IMR-90 (cell line): ENCODE measurements around the gene EGR2. TPM values are rescaled to one million over a fixed set of nuclear protein-coding genes. Genes with fewer than 3 reads are reported as not detected.
A peak's percentile ranks its signal among the peaks of the same experiment; 100 is the strongest.

Source experiments
- ATAC-seq: fragments of 200-7000 bp; cut with Tn5 transposase; 2 replicates; pipeline ENCODE4 v1.9.1; 2020; ENCODE audit warnings: low read depth, mild to moderate bottlenecking, moderate library complexity
- BruUV-seq: library from RNA; stranded (reverse); fragments of 400-500 nt; replicated peaks from 2 replicates; lab custom pipeline; 2021; lab: Mats Ljungman, UMichigan
- CTCF ChIA-PET: fragments of 300-600 bp; formaldehyde crosslinking; extraction: SDS; loops from one replicate; lab custom pipeline; 2021; ENCODE audit warnings: antibody characterized with exemption; lab: Yijun Ruan, JAX
- POLR2A ChIA-PET: fragments of 300-600 bp; sonication (Branson Sonifier 250); formaldehyde crosslinking; loops from one replicate; lab custom pipeline; 2022; ENCODE audit warnings: antibody characterized with exemption; ENCODE audit not compliant: unreplicated experiment; lab: Charles Lee
- DNase-seq: peaks from one replicate; pipeline ENCODE4 v3.0.0; 2013
- H2AFZ ChIP-seq: replicated peaks from 2 replicates; pipeline ENCODE3; 2013; ENCODE audit warnings: low read length, mild to moderate bottlenecking; ENCODE audit not compliant: poor library complexity
- H2AK5ac ChIP-seq: 2 replicates; pipeline ENCODE4 v1.6.1; 2013; ENCODE audit warnings: low read depth, low read length, inconsistent platforms
- H2AK9ac ChIP-seq: replicated peaks from 2 replicates; pipeline ENCODE3; 2013; ENCODE audit warnings: mild to moderate bottlenecking, low read depth, low read length, moderate library complexity; ENCODE audit not compliant: poor library complexity
- H2BK120ac ChIP-seq: 2 replicates; pipeline ENCODE4 v1.6.1; 2013; ENCODE audit warnings: low read depth, low read length, inconsistent platforms
- H2BK15ac ChIP-seq: 3 replicates; pipeline ENCODE4 v1.6.1; 2013; ENCODE audit warnings: low read depth, low read length, inconsistent platforms
- H2BK20ac ChIP-seq: 2 replicates; pipeline ENCODE4 v1.6.1; 2013; ENCODE audit warnings: low read depth, mild to moderate bottlenecking, inconsistent platforms, low read length, moderate library complexity
- H2BK5ac ChIP-seq: 2 replicates; pipeline ENCODE4 v1.6.1; 2013; ENCODE audit warnings: mild to moderate bottlenecking, low read depth, low read length, inconsistent platforms; ENCODE audit not compliant: poor library complexity, severe bottlenecking
- H3K14ac ChIP-seq: replicated peaks from 2 replicates; pipeline ENCODE4 v1.6.1; 2013; ENCODE audit warnings: low read depth, low read length, inconsistent platforms
- H3K18ac ChIP-seq: 2 replicates; pipeline ENCODE4 v1.6.1; 2013; ENCODE audit warnings: low read depth, low read length, control low read depth
- H3K23ac ChIP-seq: 2 replicates; pipeline ENCODE4 v1.6.1; 2013; ENCODE audit warnings: low read depth, low read length, inconsistent platforms
- H3K27ac ChIP-seq: 2 replicates; pipeline ENCODE4 v1.5.1; 2013; ENCODE audit warnings: mild to moderate bottlenecking, control low read depth, low read length; ENCODE audit not compliant: insufficient read depth
- H3K27me3 ChIP-seq: 2 replicates; pipeline ENCODE4 v1.6.1; 2013; ENCODE audit warnings: low read length; ENCODE audit not compliant: control insufficient read depth, insufficient read depth
- H3K36me3 ChIP-seq: 2 replicates; pipeline ENCODE4 v1.6.1; 2013; ENCODE audit warnings: low read length, mixed read lengths; ENCODE audit not compliant: control insufficient read depth, insufficient read depth
- H3K4ac ChIP-seq: 2 replicates; pipeline ENCODE4 v1.6.1; 2013; ENCODE audit warnings: low read depth, low read length, inconsistent platforms
- H3K4me1 ChIP-seq: 2 replicates; pipeline ENCODE4 v1.6.1; 2013; ENCODE audit warnings: low read length, mixed read lengths; ENCODE audit not compliant: control insufficient read depth, insufficient read depth
- H3K4me2 ChIP-seq: 2 replicates; pipeline ENCODE4 v1.6.1; 2013; ENCODE audit warnings: low read depth, mild to moderate bottlenecking, control low read depth, low read length, moderate library complexity
- H3K4me3 ChIP-seq: 2 replicates; pipeline ENCODE4 v1.5.1; 2013; ENCODE audit warnings: low read depth, mild to moderate bottlenecking, control low read depth, low read length, moderate library complexity; ENCODE audit not compliant: insufficient read depth
- H3K56ac ChIP-seq: 2 replicates; pipeline ENCODE4 v1.6.1; 2013; ENCODE audit warnings: low read length, inconsistent platforms; ENCODE audit not compliant: insufficient read depth; ENCODE audit errors: extremely low read depth
- H3K79me1 ChIP-seq, 2 experiments: 2 replicates each; pipeline ENCODE4 v1.6.1; 2013; ENCODE audit warnings: low read length in 2 of 2, inconsistent platforms in 1 of 2, low read depth in 1 of 2
- H3K9ac ChIP-seq: 2 replicates; pipeline ENCODE4 v1.6.1; 2013; ENCODE audit warnings: low read depth, low read length, control low read depth
- H3K9me1 ChIP-seq: 2 replicates; pipeline ENCODE4 v1.6.1; 2013; ENCODE audit warnings: low read length, inconsistent platforms; ENCODE audit not compliant: insufficient read depth
- H3K9me3 ChIP-seq: 2 replicates; pipeline ENCODE4 v1.6.1; 2013; ENCODE audit warnings: low read length; ENCODE audit not compliant: control insufficient read depth, insufficient read depth
- H4K20me1 ChIP-seq: 2 replicates; pipeline ENCODE4 v1.6.1; 2013; ENCODE audit warnings: low read length, inconsistent platforms; ENCODE audit not compliant: insufficient read depth
- H4K5ac ChIP-seq: 2 replicates; pipeline ENCODE4 v1.6.1; 2013; ENCODE audit warnings: mild to moderate bottlenecking, low read depth, low read length, control low read depth
- H4K8ac ChIP-seq, 2 experiments: 2 replicates each; pipeline ENCODE4 v1.6.1; 2013; ENCODE audit warnings: low read depth in 2 of 2, low read length in 2 of 2, control low read depth in 1 of 2, inconsistent platforms in 1 of 2
- H4K91ac ChIP-seq: 2 replicates; pipeline ENCODE4 v1.6.1; 2013; ENCODE audit warnings: low read depth, low read length, inconsistent platforms; ENCODE audit not compliant: insufficient read depth
- CHD1 ChIP-seq: IDR thresholded peaks from 2 replicates; pipeline ENCODE4 v1.6.1; 2012; ENCODE audit warnings: low read depth, low read length, improper control_type of control experiment
- FOS ChIP-seq: fragments of 150-350 bp; IDR thresholded peaks from 2 replicates; pipeline ENCODE4 v1.6.1; 2016; ENCODE audit warnings: low read depth, low read length
- MAZ ChIP-seq: IDR thresholded peaks from 2 replicates; pipeline ENCODE4 v1.6.1; 2012; ENCODE audit warnings: low read depth, mild to moderate bottlenecking, low read length, improper control_type of control experiment, moderate library complexity, borderline replicate concordance
- MXI1 ChIP-seq: IDR thresholded peaks from 2 replicates; pipeline ENCODE4 v1.6.1; 2012; ENCODE audit warnings: low read depth, mild to moderate bottlenecking, low read length, moderate library complexity, borderline replicate concordance
- NFE2L2 ChIP-seq: fragments of 150-350 bp; IDR thresholded peaks from 2 replicates; pipeline ENCODE4 v1.6.1; 2016; ENCODE audit warnings: low read depth, mild to moderate bottlenecking, low read length
- POLR2A ChIP-seq: IDR thresholded peaks from 2 replicates; pipeline ENCODE4 v1.6.1; 2012; ENCODE audit warnings: mild to moderate bottlenecking, low read depth, low read length
- RFX5 ChIP-seq: IDR thresholded peaks from 2 replicates; pipeline ENCODE4 v1.8.0; 2012; ENCODE audit warnings: low read depth, mild to moderate bottlenecking, low read length, moderate library complexity
- SMC3 ChIP-seq: fragments of 150-350 bp; IDR thresholded peaks from 2 replicates; pipeline ENCODE4 v1.6.1; 2016; ENCODE audit warnings: low read depth, mild to moderate bottlenecking, antibody characterized with exemption, low read length, moderate library complexity
- WGBS, 2 experiments: methylation state at CpG; one replicate each; pipeline versions ENCODE4 v1.1.5 to v1.1.7; 2013; ENCODE audit warnings: missing lambda C conversion rate in 2 of 2; ENCODE audit not compliant: insufficient read length in 1 of 2; ENCODE audit errors: extremely low coverage in 2 of 2; 5-methylcytosine and 5-hydroxymethylcytosine counted together
- dilution Hi-C: fragments of 300-500 bp; cut with HindIII; formaldehyde crosslinking; loops from one replicate; pipeline ENCODE4 v1.14.3; 2018; ENCODE audit warnings: low sequenced_read_pairs; ENCODE audit not compliant: unreplicated experiment
- in situ Hi-C: fragments of 300-500 bp; cut with MboI; formaldehyde crosslinking; loops from 3 replicates; pipeline ENCODE4 v1.14.3; 2019; ENCODE audit warnings: low sequenced_read_pairs, inconsistent platforms, mixed read lengths
- intact Hi-C: fragments of 100-400 bp; cut with micrococcal nuclease; formaldehyde crosslinking; loops from 2 replicates; pipeline ENCODE4 v1.10.0; 2022
- polyA plus RNA-seq, 3 experiments: library from polyadenylated mRNA; depleted of rRNA; stranded (reverse); fragments of >200 nt; gene quantifications; 2 replicates each; pipeline ENCODE4 v1.2.3, GENCODE V29; 2012; ENCODE audit warnings: low replicate concordance in 1 of 3
- total RNA-seq: library from RNA; depleted of rRNA; stranded (reverse); fragments of >200 nt; gene quantifications from 2 replicates; pipeline ENCODE4 v1.2.3, GENCODE V29; 2012
- TF ChIP-seq, protein P1 (sequence below): conservative IDR thresholded peaks from 2 replicates; pipeline ENCODE4 v1.5.1; 2012; ENCODE audit warnings: mild to moderate bottlenecking, low read depth, low read length, improper control_type of control experiment
- TF ChIP-seq, protein P2 (sequence below): fragments of 150-350 bp; IDR thresholded peaks from 2 replicates; pipeline ENCODE4 v1.6.1; 2016; ENCODE audit warnings: low read depth, mild to moderate bottlenecking, low read length, moderate library complexity, borderline replicate concordance

EGR2 gene
- total and polyA plus RNA-seq, 2 of the 4 experiments (the other 2 are of a cell fraction) = 0.36 to 1.2 TPM

DNA sequence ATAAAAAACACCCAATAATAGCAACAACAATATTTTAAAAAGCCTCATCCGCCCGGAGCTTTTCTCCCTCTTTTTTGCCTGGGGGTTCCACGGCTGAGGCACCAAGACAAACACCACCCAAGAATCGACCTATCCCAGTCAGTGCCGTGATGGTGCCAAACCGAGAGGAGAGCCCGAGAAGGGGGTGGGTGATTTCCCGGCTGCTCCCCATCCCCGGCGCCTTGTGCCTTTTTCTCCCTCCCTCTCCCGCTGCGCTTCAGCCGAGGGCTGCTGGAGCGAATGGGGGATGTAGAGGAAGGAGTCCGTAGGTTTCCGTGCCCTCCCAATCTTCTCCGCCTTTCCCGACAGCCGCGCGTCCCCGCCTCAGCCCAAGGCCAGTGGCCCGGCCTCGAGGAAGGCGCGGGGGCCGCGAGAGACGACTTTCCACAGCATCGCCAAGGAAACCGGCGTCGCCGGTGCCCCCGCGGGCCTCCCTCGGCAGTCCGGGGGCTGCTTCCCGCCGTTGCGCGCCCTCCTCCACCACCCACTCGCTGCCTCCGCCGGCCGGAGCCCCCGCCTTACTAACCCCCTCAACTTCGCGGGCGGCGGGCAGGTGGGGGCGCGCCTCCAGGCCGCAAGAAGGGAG is 1.3 kb downstream of the EGR2 start (continued):
- TF ChIP-seq, protein P1, sequence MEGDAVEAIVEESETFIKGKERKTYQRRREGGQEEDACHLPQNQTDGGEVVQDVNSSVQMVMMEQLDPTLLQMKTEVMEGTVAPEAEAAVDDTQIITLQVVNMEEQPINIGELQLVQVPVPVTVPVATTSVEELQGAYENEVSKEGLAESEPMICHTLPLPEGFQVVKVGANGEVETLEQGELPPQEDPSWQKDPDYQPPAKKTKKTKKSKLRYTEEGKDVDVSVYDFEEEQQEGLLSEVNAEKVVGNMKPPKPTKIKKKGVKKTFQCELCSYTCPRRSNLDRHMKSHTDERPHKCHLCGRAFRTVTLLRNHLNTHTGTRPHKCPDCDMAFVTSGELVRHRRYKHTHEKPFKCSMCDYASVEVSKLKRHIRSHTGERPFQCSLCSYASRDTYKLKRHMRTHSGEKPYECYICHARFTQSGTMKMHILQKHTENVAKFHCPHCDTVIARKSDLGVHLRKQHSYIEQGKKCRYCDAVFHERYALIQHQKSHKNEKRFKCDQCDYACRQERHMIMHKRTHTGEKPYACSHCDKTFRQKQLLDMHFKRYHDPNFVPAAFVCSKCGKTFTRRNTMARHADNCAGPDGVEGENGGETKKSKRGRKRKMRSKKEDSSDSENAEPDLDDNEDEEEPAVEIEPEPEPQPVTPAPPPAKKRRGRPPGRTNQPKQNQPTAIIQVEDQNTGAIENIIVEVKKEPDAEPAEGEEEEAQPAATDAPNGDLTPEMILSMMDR = no peak

DNA sequence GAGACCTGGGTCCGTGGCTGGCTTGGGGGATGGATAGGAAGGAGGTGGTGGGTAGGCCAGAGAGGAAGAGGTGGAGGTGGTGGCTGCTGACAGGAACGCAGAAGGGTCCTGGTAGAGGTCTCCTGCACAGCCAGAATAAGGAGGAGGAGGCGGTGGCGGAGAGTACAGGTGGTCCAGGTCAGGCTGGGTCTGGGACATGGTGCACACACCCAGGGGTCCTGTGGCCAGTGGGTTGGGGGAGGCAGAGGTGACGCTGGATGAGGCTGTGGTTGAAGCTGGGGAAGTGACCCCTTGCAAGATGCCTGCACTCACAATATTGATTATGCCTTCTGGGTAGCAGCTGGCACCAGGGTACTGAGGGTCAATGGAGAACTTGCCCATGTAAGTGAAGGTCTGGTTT is 2.2 kb downstream of the EGR2 start:
- no peak for TF ChIP-seq FOS
- no peak for TF ChIP-seq RFX5
- TF ChIP-seq CHD1 = no peak
- TF ChIP-seq, protein P2, sequence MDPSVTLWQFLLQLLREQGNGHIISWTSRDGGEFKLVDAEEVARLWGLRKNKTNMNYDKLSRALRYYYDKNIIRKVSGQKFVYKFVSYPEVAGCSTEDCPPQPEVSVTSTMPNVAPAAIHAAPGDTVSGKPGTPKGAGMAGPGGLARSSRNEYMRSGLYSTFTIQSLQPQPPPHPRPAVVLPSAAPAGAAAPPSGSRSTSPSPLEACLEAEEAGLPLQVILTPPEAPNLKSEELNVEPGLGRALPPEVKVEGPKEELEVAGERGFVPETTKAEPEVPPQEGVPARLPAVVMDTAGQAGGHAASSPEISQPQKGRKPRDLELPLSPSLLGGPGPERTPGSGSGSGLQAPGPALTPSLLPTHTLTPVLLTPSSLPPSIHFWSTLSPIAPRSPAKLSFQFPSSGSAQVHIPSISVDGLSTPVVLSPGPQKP = no peak
- TF ChIP-seq POLR2A = no peak
- TF ChIP-seq MAZ = no peak
- TF ChIP-seq MXI1 = no peak
- TF ChIP-seq NFE2L2 = no peak
- TF ChIP-seq SMC3 = no peak
- TF ChIP-seq, protein P1 = no peak
- H3K9me1 ChIP-seq = no peaks in the 10 kb centered on the region
- H4K91ac ChIP-seq = no peak overlapping the region
- no peak for DNase-seq
- H4K8ac ChIP-seq = no peak overlapping the region
- no peak overlapping the region for H3K18ac ChIP-seq
- 90% methylated on average over 2 of the region's 5 CpGs; no CpG with 5 or more reads in 1 of the 2 experiments for WGBS, 2 experiments
- H2AFZ ChIP-seq = no peak overlapping the region
- CTCF ChIA-PET = interaction anchor here (0.8 kb wide), 1 partner anchor 204 kb away, joined by 4 read pairs; no protein-coding TSS in a partner anchor
- no peak overlapping the region for H2BK20ac ChIP-seq
- no peak overlapping the region for H3K4me2 ChIP-seq
- in situ Hi-C loops = loop anchor here (5.0 to 25.0 kb wide), 4 partner anchors 202 to 777 kb away; partner anchors contain the start of gene RTKN2
- ATAC-seq = no peak
- no peaks in the 10 kb centered on the region for H3K36me3 ChIP-seq
- H4K5ac ChIP-seq = no peak overlapping the region
- H3K23ac ChIP-seq = no peak overlapping the region
- peaks cover 7% of the 10 kb centered on the region; the same call in 1 of the 2 replicates for H3K4me1 ChIP-seq
- POLR2A ChIA-PET = no interaction called here
- H2BK15ac ChIP-seq = no peak overlapping the region
- H2BK5ac ChIP-seq = no peak overlapping the region
- no peak overlapping the region for H3K4me3 ChIP-seq
- H3K14ac ChIP-seq = no peak overlapping the region
- no peak overlapping the region for H3K56ac ChIP-seq
- H3K9ac ChIP-seq = no peak overlapping the region
- no peak overlapping the region for H3K4ac ChIP-seq
- H2AK5ac ChIP-seq = peak overlapping the region; percentile 16; the same call in 1 of the 2 replicates
- intact Hi-C loops = loop anchor here (5.0 kb wide), 1 partner anchor 333 kb away; no protein-coding TSS in a partner anchor
- no peaks in the 10 kb centered on the region; a peak in 1 of 4 replicates for H3K79me1 ChIP-seq
- no peaks in the 10 kb centered on the region for H3K9me3 ChIP-seq
- H2AK9ac ChIP-seq = no peak overlapping the region
- no peak overlapping the region for H3K27ac ChIP-seq
- H3K27me3 ChIP-seq = peaks cover 29% of the 10 kb centered on the region
- H2BK120ac ChIP-seq = no peak overlapping the region
- BruUV-seq = no TSS peak
- peaks cover 14% of the 10 kb centered on the region for H4K20me1 ChIP-seq
- dilution Hi-C loops = no loop called here
